HG03095 (cell line): Measurements from ENCODE around the gene EFL1.
"Not testable (repeated sequence)": the region's sequence is repeated elsewhere in the genome, so short reads cannot be mapped to it uniquely, and the experiment has no call there.

Experiments used
- ATAC-seq: cut with Tn5 transposase; IDR thresholded peaks from one replicate; pipeline ENCODE4 v1.9.1; 2021; ENCODE audit warnings: moderate library complexity; ENCODE audit not compliant: unreplicated experiment

Gene EFL1

DNA sequence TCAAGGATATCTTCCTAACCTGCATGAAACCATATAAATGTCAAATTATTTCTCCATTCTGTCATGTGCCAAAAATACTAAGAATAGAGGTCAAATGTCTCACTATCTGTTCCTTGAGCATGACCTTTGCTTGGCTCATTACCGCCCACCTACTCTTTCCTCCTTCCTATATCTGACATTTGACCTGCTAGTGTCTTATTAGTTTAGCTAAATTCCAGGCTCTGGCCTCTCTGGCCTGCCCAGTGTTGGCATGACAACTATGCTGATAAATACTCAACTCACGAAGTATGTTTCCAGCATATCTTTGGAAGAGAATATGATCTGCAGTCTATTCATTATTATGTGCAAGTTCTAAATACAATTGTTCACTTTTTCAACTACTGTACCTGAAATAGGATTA lies 58.0 kb downstream of the EFL1 start:
- not testable (repeated sequence) for ATAC-seq

DNA sequence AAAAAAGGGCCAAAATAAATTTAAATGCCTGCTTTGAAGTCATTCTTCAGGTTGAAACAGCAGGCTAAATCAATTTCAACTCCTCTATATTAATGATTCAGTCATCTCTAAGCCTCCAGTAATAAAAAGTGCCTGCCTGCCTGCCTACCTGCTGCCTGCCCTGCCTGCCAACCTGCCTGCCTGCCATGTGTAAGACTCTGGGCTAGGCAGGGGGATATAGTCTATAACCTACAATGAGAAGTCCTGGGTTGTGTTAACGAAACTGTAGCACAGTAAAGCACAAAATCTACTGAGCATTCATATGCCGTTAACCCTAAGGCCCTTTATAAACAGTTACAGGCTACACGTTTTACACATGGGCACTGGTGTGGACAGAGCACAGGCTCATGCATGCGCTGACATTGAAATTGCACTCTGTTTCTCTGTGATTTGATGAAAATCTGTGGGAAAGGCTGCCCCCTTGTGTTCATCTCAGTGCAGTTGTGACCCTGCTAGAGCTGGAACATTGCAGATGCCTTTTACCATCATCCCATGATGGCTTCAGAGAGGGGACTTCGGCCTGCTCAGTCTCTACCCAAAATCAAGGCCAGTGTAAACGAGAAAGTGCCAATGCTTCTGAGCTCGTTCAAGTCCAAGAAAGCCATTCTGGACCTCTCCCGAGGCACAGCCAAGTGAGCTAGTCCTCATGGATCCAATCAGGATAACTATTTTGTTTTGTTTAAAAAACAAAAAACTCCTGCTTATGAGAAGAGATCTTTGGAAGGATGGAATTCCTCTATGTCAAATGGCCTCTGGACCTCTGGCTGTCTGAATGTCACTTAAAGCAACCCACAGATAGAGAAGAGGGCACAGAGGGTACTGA lies 64.6 kb downstream of the EFL1 start:
- peak; percentile 90 for ATAC-seq

DNA sequence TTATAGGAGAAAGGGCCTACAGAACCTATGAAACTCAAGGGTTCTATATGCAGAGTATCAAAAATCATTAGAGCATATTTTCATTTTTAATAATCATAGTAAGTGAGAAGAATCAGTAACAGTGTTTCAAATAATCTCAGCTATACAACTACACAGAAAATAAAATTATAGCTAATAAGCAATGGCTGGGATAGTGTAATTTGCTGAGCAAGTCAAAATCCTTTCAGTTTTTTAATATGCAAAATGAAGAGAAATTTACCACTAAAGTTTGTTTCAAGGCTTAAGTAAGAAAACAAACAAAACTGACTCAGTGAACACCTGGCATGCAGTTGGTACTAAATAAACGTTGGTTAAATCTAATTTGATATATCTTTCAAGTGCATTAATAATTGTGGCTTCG lies 66.2 kb downstream of the EFL1 start:
- no peak for ATAC-seq

DNA sequence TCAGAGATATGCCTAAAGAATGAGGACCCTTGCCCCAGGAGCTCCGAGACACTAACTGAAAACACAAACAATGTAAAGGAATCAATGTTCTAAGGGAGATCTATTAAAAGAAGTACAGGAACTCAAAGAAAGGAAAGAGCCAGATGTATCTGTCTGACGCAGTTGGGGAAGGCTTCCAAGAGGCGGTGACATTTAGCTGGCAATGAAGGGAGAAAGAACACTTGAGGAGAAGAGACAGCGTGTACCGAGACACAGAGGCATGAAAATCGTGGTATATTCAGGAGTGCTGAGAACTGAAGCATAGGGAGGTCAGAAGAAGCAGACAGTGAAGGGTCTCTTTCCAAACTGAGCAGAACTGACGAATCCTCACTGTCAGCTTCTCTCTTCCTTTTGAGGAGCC lies 66.7 kb downstream of the EFL1 start:
- not testable (repeated sequence) for ATAC-seq

DNA sequence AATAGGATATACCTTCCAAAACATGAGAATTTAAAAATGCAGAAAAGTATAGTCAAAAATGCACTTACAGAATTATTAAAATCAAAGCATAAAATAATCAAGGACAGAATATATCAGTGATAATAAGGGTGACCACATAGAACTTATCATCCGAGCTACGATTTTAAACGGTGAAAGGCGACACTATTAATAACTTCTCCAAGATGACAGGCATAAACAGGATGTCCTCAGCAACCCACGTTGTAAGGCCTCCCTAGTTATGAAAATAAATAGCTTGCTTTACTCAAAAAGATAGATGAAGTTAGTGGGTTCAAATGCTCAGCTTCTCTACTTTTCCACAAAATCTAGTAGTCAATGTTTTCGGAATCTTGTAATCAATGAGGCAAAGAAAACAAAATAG lies 68.0 kb downstream of the EFL1 start:
- ATAC-seq: not testable (repeated sequence)

DNA sequence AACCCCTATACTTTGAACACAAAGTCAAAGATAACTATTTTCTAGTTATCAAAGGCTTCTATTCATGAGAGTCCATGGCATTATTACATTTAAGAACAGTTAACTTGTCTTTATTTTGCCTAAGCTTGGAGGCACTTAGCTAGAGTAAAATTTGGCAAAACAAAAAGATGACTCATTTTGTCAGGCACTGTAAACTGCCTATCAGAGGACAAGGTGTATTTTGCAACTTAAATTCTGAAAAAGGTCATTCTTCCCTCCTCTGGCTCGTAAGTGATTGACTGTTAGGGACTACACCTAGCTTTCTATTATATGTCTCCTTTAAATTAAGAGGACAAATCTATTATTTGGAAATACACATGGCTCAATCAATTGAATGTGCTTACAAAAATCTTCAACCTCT lies 69.1 kb downstream of the EFL1 start:
- ATAC-seq: not testable (repeated sequence)

DNA sequence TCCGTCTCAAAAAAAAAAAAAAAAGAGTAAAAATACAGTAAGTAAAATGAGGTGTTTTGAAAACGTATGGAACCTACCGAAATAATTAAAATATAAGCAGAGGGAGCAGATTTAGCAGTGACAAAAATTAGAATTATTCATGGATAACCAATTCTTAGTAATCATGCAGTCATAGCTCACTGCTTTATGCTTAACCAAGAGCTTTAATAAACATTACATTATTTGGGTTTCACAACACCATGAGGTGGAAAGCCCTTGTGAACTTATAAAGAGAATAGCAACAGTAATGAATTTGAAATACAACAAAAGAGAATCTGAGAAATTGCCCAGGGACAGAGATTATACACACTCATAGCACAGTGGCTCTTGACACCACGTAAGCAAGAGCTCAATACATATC lies 70.1 kb downstream of the EFL1 start:
- ATAC-seq: not testable (repeated sequence)

DNA sequence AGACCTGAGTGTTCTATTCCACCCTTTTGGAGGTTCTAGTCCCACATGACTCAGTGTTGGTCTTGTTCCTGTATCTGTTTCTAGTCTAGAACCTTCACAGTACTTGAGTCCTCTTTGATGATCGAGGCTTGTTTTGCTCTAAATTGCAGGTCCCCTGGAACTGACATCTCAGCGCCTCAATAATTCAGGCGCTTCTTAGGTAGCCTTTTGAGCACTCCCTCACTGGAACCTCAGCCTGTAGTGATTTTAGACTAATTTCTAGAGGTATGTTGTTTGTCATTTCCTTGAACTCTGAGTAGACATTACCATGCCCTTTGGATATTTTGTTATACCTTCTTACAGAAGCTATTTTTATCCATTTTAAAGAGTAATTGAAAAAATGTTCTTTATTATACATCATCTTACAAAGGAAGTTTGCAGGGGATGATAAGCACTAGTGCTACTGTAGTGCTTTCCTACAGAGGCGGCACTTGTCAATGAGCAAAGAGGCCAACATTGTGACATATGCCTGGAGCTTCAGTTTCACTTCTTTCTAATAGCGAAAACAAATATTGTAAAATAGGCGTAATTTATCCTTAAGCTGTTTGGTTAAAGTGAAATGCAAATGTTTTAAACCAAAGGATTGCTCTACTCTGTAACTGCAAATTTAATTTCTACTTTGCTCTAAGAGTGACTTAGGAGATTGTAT lies 75.7 kb downstream of the EFL1 start:
- peak; percentile 78 for ATAC-seq

DNA sequence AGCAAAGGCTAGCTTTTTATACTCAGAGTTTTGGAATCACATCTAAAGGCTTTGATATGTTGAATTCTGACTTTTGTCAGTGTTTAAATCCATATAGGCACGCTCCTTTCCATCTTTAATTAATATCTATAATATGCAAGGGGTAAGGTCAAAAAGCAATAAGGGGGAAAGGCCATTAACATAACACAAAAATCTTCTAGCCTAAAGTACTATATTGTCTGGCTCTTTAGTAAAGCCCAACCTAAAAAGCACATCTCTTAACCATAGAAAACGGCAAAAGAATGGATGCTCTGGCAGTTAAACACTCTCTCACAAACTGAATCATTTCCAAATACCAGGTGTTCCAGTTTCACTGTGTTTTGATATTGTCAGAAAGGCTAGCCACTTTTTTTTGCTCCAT lies 76.4 kb downstream of the EFL1 start:
- no peak for ATAC-seq

DNA sequence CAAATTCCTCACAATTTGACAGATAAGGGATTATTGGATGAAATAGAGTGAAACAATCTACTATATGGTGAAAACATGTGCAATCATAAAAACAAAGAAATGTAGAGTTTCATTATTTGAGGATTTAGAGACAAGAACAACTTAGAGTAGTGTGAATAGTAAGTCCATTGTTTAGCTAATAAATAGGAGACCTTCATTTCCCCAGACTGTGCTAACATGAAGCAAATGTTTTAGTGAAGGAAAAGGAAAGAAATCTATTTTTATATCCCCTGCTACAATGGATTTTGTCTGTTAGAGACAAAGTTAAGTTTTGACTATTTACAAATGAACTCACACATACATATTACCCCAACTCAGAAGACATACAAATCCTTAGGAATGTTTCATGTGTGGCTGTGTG lies 77.8 kb downstream of the EFL1 start:
- ATAC-seq: no peak

DNA sequence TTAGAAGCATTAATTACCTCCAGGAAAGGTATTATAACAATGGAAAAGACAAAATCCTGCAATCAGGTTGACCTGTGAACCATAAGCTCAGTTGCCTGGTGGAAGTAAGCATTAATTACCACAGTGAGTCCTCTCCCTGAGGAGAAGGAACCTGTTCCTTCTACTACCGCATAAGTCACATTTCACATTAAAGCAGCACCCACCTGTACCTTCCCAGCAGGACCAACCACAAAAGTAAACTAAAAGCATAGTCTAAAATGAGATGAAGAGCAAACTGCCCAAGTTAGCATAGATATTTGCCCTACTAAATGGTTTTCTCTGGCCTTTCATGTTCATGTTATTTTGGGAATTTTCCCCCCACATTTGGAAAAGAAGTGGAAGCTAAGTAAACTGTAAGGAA lies 78.2 kb downstream of the EFL1 start:
- no peak for ATAC-seq

DNA sequence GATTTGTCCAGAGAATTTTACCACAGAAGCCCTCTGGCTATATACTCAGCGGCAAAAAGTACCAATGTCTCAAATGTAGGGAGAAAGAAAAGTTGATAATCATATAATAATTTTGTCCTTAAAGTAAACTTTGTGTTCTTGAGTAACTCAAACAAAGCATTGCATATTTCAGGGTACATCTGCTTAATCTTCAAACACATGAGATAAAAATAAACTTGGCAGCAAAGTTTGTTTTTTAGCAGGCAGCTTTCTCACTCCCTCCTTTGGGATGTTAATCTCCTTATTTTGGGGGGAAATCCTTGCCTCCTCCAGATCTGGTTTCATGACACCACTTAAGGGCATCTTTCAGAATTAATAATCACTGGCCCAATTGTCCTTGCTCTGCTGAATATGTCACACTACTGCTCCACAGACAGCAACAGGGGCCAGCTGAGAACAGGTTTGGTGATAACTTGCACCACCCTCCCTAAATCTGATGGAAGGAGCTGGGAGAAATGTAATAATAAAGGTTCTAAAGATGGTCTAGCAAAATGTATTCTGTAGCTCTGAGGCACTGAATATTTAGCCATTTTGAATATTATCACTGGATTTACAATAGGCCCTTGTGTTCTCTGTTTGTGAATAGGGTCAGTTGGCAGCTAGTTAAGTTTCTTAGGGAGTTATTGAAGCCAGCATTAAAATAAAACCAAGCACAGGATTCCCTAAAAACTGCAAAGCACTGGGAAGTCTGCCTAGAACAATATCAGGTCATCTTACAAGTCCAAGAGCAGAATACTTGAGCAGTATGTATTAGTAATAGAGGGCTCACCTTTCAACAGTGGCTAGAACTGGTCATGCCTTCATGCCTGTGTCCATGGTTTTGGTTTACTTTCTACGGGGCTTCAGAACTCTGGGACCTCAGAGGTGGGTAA lies 79.2 kb downstream of the EFL1 start:
- no peak for ATAC-seq

DNA sequence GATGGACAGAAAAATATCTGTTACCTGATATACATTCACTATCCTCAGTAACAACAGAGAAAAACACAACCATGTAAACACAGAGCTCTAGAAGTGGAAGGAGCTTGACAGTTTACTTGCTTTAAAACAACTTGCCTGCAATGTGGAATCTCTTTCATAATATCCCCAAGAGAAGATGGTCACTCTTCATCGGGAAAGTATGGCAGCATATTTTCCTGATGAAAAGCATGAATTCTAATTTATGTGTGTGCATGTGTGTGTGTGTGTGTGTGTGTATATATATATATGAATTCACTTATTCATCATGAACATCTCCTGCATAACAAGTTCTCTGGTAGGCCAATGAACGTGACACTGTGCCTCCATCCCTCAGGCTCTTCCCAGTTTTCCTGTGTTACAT lies 81.2 kb downstream of the EFL1 start:
- ATAC-seq: no peak

DNA sequence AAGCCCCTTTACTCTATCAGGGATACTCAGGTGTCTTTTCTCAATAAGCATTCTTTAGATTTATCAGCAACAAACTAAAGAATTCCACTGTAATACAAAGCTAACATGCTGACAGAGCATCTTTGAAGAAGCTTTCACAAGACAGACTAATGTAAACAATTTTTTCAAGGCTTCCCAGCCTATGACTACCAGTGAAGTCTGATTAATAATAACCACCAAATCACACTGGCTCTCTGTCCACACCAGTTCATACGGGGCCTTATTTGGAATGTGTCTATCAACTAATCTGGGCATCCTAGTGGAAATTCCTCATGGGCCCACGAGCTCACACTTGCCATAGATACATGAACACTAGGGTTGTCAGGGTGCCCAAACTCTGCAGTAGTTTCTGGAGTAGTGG lies 84.5 kb downstream of the EFL1 start:
- ATAC-seq: no peak

DNA sequence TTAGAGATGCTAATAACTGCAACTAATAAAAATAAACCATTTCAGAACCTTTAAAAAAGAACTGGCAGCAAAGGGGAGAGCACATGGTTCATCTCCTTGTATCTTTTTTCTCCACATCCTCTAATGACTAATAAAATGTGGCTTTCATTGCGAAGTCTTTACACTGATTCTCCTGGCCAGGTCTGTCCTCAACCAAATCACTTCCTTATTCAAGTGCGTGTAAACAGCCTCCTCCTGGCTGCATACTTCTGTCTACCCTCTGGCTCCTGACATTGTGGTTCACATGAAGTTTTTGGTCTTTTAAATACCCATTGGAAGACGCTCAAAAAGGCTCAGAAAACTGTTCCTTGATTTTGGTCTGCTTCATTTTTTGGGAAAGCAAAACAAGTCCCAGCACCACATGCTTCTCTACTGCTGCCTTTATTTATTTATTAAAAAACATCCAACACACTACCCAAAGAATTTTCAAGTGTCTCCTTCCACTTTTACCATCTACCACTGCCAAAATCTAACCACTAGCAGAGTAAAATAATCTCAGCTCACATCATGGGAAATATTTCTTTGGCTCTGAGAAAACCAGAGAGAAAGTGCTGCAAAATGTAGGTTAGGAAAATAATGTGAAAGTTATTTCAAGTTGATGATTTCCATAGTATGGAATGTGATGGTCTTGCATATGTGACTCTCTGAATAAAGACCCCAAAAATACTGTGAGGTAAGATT lies 85.1 kb downstream of the EFL1 start:
- ATAC-seq: no peak

DNA sequence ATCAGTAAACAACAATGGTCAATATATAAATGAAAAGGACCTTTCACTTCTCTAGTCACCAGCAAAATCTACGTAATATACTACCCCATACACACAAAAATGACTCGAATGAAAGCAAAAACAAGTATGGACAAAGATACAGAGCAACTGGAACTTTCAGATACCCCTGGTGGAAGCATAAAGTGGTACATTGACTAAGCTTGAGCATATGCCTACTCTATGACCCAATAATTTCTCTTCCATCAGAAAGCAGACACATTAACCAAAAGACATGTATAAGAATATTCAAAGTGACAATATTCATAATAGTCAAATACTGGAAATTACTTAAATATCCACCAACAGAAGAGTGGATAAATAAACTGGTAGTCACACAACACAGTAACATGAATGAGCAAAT lies 86.0 kb downstream of the EFL1 start:
- ATAC-seq: no peak

DNA sequence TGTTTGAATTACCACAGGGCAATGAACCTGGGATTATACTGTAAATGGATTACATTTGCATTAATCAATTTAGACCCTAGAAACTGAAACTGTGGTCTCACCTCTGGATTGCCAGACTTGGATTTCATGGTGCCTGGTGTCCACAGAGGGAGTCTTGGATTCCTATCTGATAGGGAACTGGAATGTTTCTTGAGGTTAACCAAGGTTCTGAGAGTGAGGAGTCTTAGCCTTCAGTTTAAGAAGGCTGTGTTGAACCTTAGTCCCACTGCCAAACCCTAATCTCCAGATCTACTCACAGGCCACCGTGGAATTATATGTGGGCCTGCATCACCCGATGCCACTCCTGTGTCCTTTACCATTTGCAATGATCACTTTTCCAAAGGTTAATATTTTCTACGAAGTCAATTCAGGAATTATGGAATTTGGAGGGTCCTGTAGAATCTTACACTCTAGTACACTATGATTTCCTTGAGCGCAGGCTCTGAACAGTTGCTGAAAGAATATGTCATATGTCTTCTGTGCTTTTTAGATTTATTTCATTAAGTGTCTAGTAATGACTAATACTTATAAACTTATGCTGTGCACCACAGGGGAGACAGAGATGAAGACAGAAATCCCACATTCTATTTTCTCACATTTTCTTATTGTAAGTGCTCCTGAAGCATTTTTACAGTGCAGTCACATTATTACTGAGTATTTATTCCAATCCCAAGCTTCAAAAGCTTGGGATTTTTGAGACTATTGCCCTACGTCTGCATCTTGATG lies 87.9 kb downstream of the EFL1 start:
- ATAC-seq: no peak

DNA sequence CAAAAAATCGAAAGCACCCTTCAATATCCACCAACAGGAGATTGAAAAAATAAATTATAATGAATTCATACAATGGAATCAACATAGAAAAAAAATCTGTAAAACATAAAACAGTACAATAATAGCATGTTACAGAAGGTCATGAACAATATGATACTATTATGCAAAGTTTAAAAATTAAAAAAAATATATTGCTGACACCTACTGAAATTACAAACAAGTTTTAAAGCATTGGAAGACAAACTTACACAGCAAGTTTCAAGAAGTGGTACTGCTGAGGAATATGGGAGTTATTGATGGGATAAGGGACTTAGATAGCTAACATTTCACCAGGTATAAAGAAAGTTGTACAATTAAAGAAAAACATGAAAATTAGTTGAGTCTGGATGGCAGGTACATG lies 89.4 kb downstream of the EFL1 start:
- no peak for ATAC-seq

DNA sequence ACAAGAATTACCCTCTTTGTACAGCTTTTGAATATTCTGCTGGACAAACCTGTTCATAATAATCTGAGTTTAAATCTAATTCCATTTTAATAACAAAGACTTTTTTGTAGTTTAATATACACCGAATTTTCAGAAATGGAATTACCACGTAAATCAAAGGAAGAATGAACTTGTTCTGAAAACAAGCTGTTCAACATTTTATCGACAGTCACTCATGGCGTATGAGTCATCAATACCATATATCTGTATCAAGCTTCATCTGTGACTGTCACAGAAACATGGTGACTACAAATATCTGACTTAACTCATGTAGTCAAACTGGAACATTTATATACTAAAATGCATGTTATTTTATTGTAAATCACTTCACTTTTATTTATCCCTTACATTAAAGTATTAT lies 90.0 kb downstream of the EFL1 start:
- no peak for ATAC-seq

DNA sequence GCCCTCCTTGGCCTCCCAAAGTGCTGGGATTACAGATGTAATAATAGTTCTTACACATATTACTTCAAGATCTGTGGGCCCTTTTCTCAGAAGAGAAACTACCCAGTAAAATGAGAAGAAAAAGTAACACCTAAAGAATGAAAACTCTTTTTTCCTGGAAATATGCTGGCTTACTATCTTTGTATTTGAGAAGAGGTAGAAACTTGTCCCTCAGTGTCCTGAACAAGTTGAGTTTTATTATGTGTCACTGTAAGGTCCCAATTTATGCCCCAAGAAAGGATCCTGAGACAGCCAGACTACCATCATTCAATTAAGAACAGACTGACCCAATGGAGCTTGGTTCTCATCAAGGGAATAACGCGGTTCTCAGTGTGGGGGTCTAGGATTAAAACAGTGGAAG lies 93.8 kb downstream of the EFL1 start:
- no peak for ATAC-seq
